HAP-1 (cell line): ENCODE measurements around the gene RAPGEF1.

Experiments
- DNase-seq, 2 experiments: peaks; one replicate each; pipeline ENCODE4 v3.0.0-alpha.2; 2016 to 2020; ENCODE audit warnings: low spot score in 2 of 2
- H3K27me3 ChIP-seq: fragments of 250-450 bp; sonication (Bioruptor Pico); 2 replicates; pipeline ENCODE4 v1.5.1; 2020; ENCODE audit warnings: low read depth, mild to moderate bottlenecking, moderate library complexity
- H3K36me3 ChIP-seq: fragments of 250-450 bp; sonication (Bioruptor Pico); replicated peaks from 2 replicates; pipeline ENCODE4 v1.5.1; 2020; ENCODE audit warnings: mild to moderate bottlenecking
- H3K4me1 ChIP-seq: fragments of 250-450 bp; sonication (Bioruptor Pico); 2 replicates; pipeline ENCODE4 v1.5.1; 2020; ENCODE audit warnings: mild to moderate bottlenecking
- H3K4me3 ChIP-seq: fragments of 250-450 bp; sonication (Bioruptor Pico); 2 replicates; pipeline ENCODE4 v1.5.1; 2020; ENCODE audit warnings: mild to moderate bottlenecking, moderate library complexity
- H3K9me3 ChIP-seq: fragments of 250-450 bp; sonication (Bioruptor Pico); 2 replicates; pipeline ENCODE4 v1.5.1; 2020; ENCODE audit warnings: mild to moderate bottlenecking, moderate library complexity
- in situ Hi-C: fragments of 300-500 bp; cut with MboI; formaldehyde crosslinking; loops from 3 replicates; pipeline ENCODE4 v1.14.3; 2020; ENCODE audit warnings: low sequenced_read_pairs, inconsistent platforms, mixed read lengths

RAPGEF1 gene

DNA sequence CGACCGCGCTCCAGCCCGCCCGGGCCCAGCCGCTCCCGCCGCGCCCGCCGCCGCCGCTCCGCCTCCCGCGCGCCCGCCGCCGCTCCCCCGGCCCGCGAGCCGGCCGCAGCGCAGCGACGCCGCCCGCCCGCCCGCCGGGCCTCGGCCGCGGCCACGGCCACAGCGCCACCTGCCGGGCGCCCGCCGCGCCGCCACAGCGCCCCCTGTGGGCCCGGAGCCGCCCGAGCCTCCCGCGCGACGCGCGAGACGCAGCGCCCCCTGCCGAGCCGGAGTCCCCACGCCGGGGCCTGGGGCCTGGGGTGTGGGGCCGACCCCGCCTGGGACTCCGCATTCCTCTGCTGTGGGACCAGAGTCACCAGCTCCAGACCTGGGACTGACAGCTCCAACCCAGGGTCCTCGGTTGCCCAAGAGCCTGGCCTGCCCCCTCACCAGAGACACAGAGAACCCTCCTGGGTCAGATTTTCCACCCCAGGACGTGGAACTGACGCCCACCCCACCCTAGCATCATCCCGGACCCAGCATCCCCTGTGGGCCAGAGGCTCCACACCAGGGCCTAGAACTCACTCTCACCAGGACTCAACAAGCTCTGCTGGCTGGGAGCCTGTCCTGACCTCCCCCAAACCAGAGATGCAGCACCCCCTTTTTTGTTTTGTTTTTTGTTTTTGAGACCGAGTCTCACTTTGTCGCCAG, at the start of gene RAPGEF1:
RAPGEF1 (minus strand) TSS at position 118 of the 690 bp plus-strand sequence. CDS start 246 bp downstream, outside the sequence.
- in situ Hi-C loops, result loop anchor here (5.0 kb wide), 1 partner anchor 148 kb away; no protein-coding TSS in a partner anchor
- H3K36me3 ChIP-seq, result no peaks in the 10 kb centered on the region; the same call in 1 of the 2 replicates
- H3K4me3 ChIP-seq, result peak within 1 kb of the TSS; percentile 52
- peak; percentile 10 to 82 for DNase-seq
- peaks cover 7% of the 10 kb centered on the region for H3K9me3 ChIP-seq
- H3K4me1 ChIP-seq, result no peaks in the 10 kb centered on the region
- H3K27me3 ChIP-seq, result no peaks in the 10 kb centered on the region

DNA sequence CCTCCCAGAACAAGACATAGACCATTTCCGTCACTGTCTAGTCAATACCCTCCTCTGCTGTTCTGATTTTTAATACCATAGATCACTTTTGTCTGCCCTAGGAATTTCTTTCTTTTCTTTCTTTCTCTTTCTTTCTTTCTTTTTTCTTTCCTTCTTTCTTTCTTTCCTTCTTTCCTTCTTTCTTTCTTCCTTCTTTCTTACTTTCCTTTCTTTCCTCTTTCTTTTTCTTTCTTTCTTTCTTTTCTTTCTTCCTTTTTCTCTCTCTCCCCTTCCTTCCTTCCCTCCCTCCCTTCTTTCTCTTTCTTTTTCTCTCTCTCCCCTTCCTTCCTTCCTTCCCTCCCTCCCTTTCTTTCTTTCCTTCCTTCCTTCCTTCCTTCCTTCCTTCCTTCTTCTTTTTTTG, 49.0 kb upstream of the RAPGEF1 start:
- in situ Hi-C loops, result loop anchor here (25.0 kb wide), 1 partner anchor 323 kb away; no protein-coding TSS in a partner anchor
- no peak for DNase-seq

DNA sequence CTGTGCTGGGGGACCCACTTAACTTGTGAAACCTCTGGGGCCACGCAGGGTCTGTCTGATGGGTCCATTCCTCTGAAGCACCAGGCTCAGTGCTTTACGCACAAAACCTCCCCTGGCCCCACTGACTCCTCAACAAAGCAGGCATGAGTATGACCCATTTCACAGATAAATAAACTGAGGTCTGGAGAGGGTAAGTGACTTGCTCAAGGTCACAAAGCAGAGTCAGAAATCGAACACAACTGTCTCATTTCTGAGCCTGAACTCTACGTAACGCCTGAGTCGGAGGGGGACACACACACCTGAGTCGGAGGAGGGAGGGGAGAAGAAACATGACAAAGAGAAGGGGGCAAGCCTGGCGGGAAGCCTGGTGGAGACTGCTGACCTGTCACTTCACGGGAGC, 48.0 kb upstream of the RAPGEF1 start:
- Histone ChIP-seq H3K36me3 (no peaks in the 10 kb centered on the region), H3K4me1 (no peaks in the 10 kb centered on the region), H3K9me3 (no peaks in the 10 kb centered on the region), H3K4me3 (no peak overlapping the region), H3K27me3 (peaks cover 18% of the 10 kb centered on the region)
- no peak for DNase-seq
- in situ Hi-C loops, result loop anchor here (25.0 kb wide), 1 partner anchor 324 kb away; no protein-coding TSS in a partner anchor

More for the DNA sequence above, 49.0 kb upstream of the RAPGEF1 start:
- no peaks in the 10 kb centered on the region for H3K4me1 ChIP-seq
- no peaks in the 10 kb centered on the region for H3K9me3 ChIP-seq
- H3K27me3 ChIP-seq, result peaks cover 20% of the 10 kb centered on the region
- no peaks in the 10 kb centered on the region for H3K36me3 ChIP-seq
- H3K4me3 ChIP-seq, result no peak overlapping the region

DNA sequence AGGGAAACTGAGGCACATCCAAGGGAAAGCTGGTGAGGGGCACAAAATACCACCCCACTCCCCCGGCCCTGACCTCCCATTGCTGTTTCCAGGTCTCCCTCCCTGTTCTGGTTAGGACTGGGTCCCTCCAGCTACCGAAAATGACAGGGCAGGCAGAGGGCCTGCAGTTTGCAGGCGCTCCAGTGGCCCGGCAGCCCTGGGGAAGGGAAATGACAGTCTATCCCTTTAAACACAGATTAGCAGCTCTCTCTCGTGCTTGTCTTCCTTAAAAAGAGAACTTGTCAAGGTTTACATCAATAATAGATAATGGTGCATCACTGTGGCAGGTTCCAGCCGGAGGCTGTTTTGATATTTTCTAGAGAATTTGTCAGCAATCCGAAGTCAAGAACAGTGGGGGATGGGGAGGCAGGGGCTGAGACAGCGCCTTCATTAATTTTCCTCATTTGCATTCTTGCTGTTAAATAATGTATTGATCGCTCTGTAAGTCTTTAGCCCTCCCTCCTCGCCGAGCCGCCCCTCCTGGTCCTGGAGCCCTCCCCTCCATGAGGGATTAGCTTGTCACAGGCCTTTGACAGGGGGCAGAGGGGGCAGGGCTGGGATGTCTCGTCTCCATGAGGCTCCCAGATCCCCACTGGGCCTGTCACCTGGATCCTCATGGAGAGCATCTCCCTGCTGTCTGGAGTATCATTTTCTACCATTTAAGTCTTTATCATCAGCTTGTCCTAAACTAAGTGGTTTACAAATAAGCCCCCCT, 45.0 kb upstream of the RAPGEF1 start:
- H3K27me3 ChIP-seq, result peaks cover 11% of the 10 kb centered on the region
- H3K4me1 ChIP-seq, result no peaks in the 10 kb centered on the region
- in situ Hi-C loops, result loop anchor here (25.0 kb wide), 1 partner anchor 327 kb away; no protein-coding TSS in a partner anchor
- H3K9me3 ChIP-seq, result no peaks in the 10 kb centered on the region
- H3K4me3 ChIP-seq, result no peak overlapping the region
- DNase-seq, result no peak
- no peaks in the 10 kb centered on the region for H3K36me3 ChIP-seq

- no peaks in the 10 kb centered on the region for H3K27me3 ChIP-seq
- no peak for DNase-seq
- H3K4me1 ChIP-seq, result no peaks in the 10 kb centered on the region
- H3K9me3 ChIP-seq, result no peaks in the 10 kb centered on the region
- in situ Hi-C loops, result loop anchor here (25.0 kb wide), 1 partner anchor 331 kb away; no protein-coding TSS in a partner anchor
- no peak overlapping the region for H3K4me3 ChIP-seq
- no peaks in the 10 kb centered on the region for H3K36me3 ChIP-seq
Measured at GRCh38 chr9:131781069-131781468, 41.2 kb upstream of the RAPGEF1 start.

GRCh38 chr9:131776473-131776872, 36.6 kb upstream of the RAPGEF1 start:
- in situ Hi-C loops, result loop anchor here (25.0 kb wide), 1 partner anchor 336 kb away; no protein-coding TSS in a partner anchor
- Histone ChIP-seq H3K36me3 (no peaks in the 10 kb centered on the region), H3K27me3 (peaks cover 9% of the 10 kb centered on the region), H3K4me3 (no peak overlapping the region), H3K4me1 (no peaks in the 10 kb centered on the region), H3K9me3 (no peaks in the 10 kb centered on the region)
- peak; percentile 16 to 78 for DNase-seq

DNA sequence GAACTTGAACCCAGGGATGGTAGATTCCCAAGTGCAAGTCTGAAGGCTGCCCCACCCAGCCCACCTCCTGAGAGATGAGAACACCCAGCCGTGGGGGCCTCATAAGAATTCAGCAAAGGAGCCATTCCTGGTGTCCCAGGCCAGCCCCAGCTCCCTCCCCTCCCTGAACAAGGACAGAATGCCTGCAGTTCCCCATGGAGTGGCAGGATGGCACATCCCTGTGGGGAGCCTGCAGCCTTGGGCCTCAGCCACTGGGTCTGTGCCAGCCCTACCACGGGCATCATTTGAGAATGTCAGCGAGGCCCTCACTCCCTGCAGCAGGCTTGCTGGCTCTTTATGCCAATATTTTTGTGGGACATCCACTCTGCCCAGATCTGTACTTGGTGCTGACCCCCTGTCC, 36.2 kb upstream of the RAPGEF1 start:
- Histone ChIP-seq H3K9me3 (no peaks in the 10 kb centered on the region), H3K27me3 (peaks cover 9% of the 10 kb centered on the region), H3K4me3 (no peak overlapping the region), H3K36me3 (no peaks in the 10 kb centered on the region), H3K4me1 (no peaks in the 10 kb centered on the region)
- DNase-seq, result no peak
- in situ Hi-C loops, result loop anchor here (25.0 kb wide), 1 partner anchor 336 kb away; no protein-coding TSS in a partner anchor

DNA sequence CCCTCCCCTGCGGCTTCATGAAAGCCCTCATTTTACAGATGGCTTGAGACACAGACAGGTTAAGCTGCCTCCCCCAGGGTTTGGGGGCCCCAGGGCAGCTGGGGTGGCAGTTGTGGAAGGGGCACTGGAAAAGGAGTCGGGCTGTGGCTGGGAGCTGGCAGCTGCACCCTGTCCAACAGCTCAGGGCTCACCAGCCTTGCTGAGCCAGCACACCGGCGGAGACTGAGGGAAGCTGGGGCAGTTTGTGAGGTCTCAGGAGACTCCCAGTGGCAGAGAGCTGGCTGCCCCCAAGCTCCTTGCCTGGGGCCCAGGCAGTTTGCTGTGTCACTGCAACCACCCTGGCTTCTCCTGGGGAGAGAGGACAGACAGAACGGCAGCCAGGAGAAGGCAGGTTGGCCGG, 34.8 kb upstream of the RAPGEF1 start:
- peaks cover 9% of the 10 kb centered on the region for H3K27me3 ChIP-seq
- no peaks in the 10 kb centered on the region for H3K4me1 ChIP-seq
- H3K9me3 ChIP-seq, result no peaks in the 10 kb centered on the region
- no peaks in the 10 kb centered on the region for H3K36me3 ChIP-seq
- H3K4me3 ChIP-seq, result no peak overlapping the region
- in situ Hi-C loops, result loop anchor here (25.0 kb wide), 1 partner anchor 338 kb away; no protein-coding TSS in a partner anchor
- no peak for DNase-seq

DNA sequence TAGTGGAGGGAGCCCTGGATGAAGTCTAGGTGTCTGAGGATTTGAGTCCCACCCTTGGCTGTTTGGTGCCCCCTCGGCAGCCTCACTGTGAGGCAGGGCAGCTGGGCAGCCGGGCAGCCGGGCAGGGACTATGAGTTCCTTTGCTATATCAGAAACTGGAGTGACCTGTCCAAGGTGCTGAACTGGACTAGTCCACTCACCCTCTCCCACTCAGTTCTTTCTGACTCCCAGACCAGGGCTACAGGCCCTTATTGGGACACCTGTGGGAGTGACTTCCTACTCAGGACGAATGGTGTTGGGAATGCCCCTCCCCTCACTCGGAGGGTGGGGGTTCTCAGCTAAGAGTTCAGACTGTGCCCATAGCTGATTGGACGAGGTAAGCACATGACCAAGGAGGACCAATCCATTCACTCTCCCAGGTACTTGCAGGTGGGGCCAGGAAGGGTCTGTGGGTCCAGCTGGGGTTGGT, 34.1 kb upstream of the RAPGEF1 start:
- no peaks in the 10 kb centered on the region for H3K9me3 ChIP-seq
- no peaks in the 10 kb centered on the region for H3K36me3 ChIP-seq
- peak; percentile 56 to 82 for DNase-seq
- no peak overlapping the region for H3K4me3 ChIP-seq
- in situ Hi-C loops, result no loop called here
- H3K27me3 ChIP-seq, result peaks cover 9% of the 10 kb centered on the region
- no peaks in the 10 kb centered on the region for H3K4me1 ChIP-seq

- in situ Hi-C loops, result no loop called here
- Histone ChIP-seq H3K9me3 (no peaks in the 10 kb centered on the region), H3K27me3 (peaks cover 9% of the 10 kb centered on the region), H3K4me1 (no peaks in the 10 kb centered on the region), H3K4me3 (no peak overlapping the region), H3K36me3 (no peaks in the 10 kb centered on the region)
- no peak for DNase-seq
Measured at GRCh38 chr9:131772940-131773339, 33.1 kb upstream of the RAPGEF1 start.

DNA sequence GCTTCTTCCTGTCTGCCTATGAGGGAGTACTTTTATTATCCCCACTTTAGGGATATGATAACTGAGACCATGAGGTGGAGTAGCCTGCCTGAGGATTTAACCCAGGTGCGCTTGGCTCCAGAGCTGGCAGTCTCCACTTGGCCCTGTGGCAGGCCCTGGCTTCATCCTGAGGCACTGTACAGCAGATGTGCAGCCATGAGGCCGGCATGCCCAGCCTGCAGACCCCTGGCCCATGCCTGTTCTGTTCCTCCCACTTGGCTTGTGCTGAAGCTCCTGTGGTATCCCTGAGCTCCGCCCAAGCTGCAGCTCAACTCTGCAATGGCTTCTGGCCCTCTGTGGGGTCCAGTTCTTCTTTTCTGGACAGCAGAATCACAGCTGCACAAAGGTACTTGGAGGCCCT, 31.8 kb upstream of the RAPGEF1 start:
- Histone ChIP-seq H3K27me3 (peaks cover 9% of the 10 kb centered on the region), H3K4me1 (no peaks in the 10 kb centered on the region), H3K9me3 (no peaks in the 10 kb centered on the region), H3K4me3 (no peak overlapping the region), H3K36me3 (no peaks in the 10 kb centered on the region)
- in situ Hi-C loops, result no loop called here
- no peak for DNase-seq

DNA sequence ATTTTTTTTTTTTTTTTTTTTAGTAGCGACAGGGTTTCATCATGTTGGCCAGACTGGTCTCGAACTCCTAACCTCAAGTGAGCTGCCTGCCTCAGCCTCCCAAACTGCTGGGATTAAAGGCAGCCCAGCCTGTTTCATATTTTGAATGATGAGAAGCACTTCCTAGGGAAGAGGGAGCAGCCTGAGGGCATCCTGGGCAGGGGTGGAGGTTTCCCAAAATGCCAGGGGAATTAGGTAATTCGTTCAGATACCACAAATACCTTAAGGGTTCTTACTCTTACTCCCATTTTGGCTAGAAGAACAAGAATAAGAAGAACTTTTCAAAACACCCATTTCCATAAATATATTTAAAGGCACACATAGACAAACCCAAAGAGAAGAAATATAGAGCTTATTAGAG, 29.5 kb upstream of the RAPGEF1 start:
- in situ Hi-C loops, result no loop called here

DNA sequence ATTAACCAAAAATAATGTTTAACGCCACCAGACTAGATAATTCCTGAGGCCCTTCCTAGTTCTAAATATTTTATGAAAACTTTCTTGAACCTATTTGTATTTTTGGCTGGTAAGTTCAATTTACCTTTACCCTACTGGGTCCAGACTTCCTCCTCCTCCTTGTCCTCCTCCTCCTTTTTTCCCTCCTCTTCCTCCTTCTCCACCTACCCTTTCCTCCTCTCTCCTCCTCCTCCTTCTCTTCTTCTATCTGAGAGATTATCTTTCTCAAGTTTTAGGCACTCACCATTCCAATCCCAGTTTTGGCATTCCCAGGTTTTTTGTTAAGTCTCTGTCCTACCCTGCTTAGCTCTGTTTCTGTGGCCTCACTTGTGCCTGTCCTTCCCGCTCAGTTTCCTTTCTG, 24.7 kb upstream of the RAPGEF1 start:
- Histone ChIP-seq H3K27me3 (peaks cover 6% of the 10 kb centered on the region; the same call in 1 of the 2 replicates), H3K4me1 (no peaks in the 10 kb centered on the region; the same call in 1 of the 2 replicates), H3K36me3 (no peaks in the 10 kb centered on the region), H3K4me3 (no peak overlapping the region), H3K9me3 (no peaks in the 10 kb centered on the region)
- in situ Hi-C loops, result loop anchor here (5.0 kb wide), 1 partner anchor 488 kb away; no protein-coding TSS in a partner anchor
- DNase-seq, result no peak

More for the DNA sequence above, 29.5 kb upstream of the RAPGEF1 start:
- Histone ChIP-seq H3K27me3 (peaks cover 15% of the 10 kb centered on the region), H3K4me3 (no peak overlapping the region), H3K4me1 (no peaks in the 10 kb centered on the region), H3K9me3 (no peaks in the 10 kb centered on the region), H3K36me3 (no peaks in the 10 kb centered on the region)
- no peak for DNase-seq
